ENCODE results near the gene RHBDL1.

RHBDL1 gene

DNA sequence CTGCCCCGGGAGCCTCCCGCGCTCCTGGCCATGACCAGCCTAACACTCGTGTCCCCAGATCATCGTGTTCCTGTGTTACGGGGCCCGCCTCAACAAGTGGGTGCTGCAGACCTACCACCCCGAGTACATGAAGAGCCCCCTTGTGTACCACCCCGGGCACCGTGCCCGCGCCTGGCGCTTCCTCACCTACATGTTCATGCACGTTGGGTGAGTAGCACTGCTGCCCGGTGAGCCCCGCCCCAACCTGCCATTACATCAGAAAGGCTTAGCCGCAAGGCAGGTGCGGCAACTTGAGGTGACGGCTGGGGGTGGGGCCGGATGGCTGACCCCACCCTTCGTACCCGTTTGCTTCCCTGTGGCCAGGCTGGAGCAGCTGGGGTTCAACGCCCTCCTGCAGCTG lies 1.4 kb downstream of the RHBDL1 start:
- TF ChIP-seq REST (IDR thresholded peaks at IDR 0.05; ENCODE audit: insufficient read depth in 1 of 2, low read depth in 2 of 2, low read length in 2 of 2) (no peak), POLR2AphosphoS5 (IDR thresholded peaks at IDR 0.05; ENCODE audit: low read depth, low read length) (no peak), FOXP2 (optimal IDR thresholded peaks at IDR 0.05; ENCODE audit: borderline replicate concordance, extremely low read depth, extremely low read length, insufficient read depth) (no peak), TAF1 (IDR thresholded peaks at IDR 0.05; ENCODE audit: borderline replicate concordance, insufficient read depth, low read length) (no peak), SIN3A (IDR thresholded peaks at IDR 0.05; ENCODE audit: borderline replicate concordance, insufficient read depth, low read length) (no peak)

DNA sequence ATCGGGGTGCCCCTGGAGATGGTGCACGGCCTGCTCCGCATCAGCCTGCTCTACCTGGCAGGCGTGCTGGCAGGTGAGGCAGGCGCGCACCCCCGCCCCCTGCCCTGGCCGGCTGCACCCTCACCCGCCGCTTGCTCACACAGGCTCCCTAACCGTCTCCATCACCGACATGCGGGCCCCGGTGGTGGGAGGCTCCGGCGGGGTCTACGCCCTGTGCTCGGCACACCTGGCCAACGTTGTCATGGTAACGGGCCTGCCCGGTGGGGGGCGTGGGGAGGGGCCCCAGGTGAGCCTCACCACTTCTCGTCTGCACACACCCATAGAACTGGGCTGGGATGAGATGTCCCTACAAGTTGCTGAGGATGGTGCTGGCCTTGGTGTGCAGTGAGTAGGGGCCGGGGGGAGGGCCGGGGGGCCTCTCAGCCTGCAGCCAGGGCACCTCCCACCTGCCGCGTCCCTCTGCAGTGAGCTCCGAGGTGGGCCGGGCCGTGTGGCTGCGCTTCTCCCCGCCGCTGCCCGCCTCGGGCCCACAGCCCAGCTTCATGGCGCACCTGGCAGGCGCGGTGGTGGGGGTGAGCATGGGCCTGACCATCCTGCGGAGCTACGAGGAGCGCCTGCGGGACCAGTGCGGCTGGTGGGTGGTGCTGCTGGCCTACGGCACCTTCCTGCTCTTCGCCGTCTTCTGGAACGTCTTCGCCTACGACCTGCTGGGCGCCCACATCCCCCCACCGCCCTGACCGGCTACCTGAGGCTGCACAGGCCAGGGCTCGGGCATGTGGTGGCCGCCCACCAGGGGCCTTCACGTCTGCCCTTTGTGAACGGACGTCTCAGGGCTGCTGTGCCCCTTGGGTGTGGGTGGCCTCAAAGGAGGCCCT lies 2.1 kb downstream of the RHBDL1 start:
- no peak for TF ChIP-seq POLR2AphosphoS5 (IDR thresholded peaks at IDR 0.05; ENCODE audit: low read depth, low read length)
- TF ChIP-seq FOXP2 (optimal IDR thresholded peaks at IDR 0.05; ENCODE audit: borderline replicate concordance, extremely low read depth, extremely low read length, insufficient read depth) = no peak
- no peak for TF ChIP-seq SIN3A (IDR thresholded peaks at IDR 0.05; ENCODE audit: borderline replicate concordance, insufficient read depth, low read length)
- TF ChIP-seq REST (IDR thresholded peaks at IDR 0.05; ENCODE audit: insufficient read depth in 1 of 2, low read depth in 2 of 2, low read length in 2 of 2) = no peak
- TF ChIP-seq TAF1 (IDR thresholded peaks at IDR 0.05; ENCODE audit: borderline replicate concordance, insufficient read depth, low read length) = no peak

GRCh38 chr16:678209-678857 lies 2.9 kb downstream of the RHBDL1 start:
- no peak for TF ChIP-seq TAF1 (IDR thresholded peaks at IDR 0.05; ENCODE audit: borderline replicate concordance, insufficient read depth, low read length)

- TF ChIP-seq POLR2AphosphoS5 (IDR thresholded peaks at IDR 0.05; ENCODE audit: low read depth, low read length) = no peak; the same call in 1 of the 2 replicates
- TF ChIP-seq TAF1 (IDR thresholded peaks at IDR 0.05; ENCODE audit: borderline replicate concordance, insufficient read depth, low read length) = no peak
- no peak for TF ChIP-seq FOXP2 (optimal IDR thresholded peaks at IDR 0.05; ENCODE audit: borderline replicate concordance, extremely low read depth, extremely low read length, insufficient read depth)
- TF ChIP-seq SIN3A (IDR thresholded peaks at IDR 0.05; ENCODE audit: borderline replicate concordance, insufficient read depth, low read length) = no peak
- no peak for TF ChIP-seq REST (IDR thresholded peaks at IDR 0.05; ENCODE audit: insufficient read depth in 1 of 2, low read depth in 2 of 2, low read length in 2 of 2)
Observed at GRCh38 chr16:678858-679813, 3.7 kb downstream of the RHBDL1 start.

Data from PFSK-1 (cell line).